GM21447 (cell line): Measurements from ENCODE around the gene BCL2.

Experiments
- ATAC-seq: cut with Tn5 transposase; IDR thresholded peaks from one replicate; pipeline ENCODE4 v1.9.1; 2021; ENCODE audit not compliant: unreplicated experiment

Gene BCL2

DNA sequence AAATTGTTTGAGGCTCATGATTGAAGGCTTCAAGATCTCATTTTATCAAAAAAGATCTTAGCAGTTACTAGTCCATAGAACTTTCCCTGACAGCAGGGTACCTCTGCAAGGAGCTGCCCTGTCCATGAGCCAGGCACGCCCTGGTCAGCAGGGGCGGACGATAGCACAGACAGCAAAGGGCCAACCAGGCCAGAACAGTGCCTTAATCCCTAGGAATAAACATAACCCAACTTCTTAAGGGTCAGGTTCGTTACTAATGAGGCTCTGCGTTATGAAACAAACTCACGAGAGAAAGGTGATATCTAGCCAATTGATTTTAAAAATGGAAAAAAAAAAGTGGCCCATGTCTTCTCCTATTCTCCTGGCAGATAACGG, 59.2 kb downstream of the BCL2 start:
- ATAC-seq = no peak

DNA sequence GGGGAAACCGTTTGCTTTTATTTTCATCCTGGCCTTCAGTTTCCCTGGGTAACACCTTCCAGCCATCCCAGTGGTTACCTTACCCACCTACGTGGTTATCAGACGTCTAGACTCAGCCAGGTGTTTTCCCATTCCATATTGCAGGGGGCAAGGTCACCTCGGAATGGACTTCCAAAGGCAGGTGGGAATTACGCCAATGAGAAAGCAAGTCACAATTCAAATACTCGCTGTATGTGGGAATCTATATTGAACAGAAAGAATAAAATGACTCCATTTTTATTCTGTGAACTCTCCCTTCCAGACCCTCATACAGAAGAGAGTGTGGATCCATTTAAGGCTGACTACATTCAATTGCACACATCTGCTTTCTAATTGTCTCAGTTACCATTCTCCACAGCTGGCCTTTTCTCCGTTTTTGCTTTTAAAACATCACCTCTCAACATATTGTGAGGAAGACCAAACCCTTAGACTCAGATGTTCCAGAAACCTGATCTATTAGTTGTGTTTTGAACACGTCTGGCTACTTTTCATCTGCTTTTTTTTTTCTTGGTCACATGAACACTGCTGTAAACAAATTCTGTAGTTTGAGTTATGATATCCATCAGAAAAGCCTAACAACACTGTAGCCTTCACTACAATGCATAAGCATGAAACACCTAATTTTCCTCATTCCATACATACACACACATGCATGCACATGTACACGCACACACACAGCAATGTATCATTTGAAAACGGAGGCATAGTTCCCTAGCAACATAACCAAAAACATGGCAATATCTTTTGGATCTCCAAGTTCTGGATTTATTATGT, 59.8 kb downstream of the BCL2 start:
- ATAC-seq = no peak

DNA sequence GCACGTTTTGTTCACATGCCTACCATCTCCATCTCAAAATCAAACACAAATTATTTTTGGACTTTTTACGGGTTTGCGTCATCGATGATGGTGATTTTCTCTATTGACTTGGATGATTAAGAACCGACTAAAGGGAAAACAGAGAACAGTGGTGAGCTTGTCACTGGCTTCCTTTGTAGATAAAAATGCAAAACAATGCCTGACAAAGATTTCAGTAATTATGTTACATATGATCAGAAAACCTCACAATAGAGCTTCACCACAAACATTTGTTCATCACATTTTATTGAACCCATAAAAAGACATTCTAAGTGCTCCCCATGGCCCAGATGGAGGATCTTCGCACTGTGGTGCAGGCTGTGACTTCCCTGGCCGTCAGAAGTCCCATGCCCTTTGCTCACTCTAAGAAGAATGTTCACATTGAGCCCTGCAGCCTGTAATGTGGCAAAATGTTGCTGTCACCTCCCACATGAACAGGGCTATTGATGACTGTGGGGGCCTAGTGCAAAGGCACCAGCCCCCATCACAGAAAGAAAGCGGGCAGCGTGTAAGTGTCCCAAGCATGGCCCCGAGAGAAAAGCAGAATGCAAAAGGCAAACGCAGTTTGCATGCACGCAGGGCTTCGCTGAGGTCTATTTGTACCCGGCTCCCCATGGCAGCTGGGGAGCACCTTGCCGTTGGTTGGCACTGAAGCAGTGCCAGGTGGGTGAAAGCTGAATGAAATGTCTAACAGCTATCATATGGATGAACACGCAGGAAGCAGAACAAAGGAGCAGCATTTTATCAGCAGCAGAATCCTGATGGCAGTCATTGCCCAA, 60.6 kb downstream of the BCL2 start:
- ATAC-seq = no peak

DNA sequence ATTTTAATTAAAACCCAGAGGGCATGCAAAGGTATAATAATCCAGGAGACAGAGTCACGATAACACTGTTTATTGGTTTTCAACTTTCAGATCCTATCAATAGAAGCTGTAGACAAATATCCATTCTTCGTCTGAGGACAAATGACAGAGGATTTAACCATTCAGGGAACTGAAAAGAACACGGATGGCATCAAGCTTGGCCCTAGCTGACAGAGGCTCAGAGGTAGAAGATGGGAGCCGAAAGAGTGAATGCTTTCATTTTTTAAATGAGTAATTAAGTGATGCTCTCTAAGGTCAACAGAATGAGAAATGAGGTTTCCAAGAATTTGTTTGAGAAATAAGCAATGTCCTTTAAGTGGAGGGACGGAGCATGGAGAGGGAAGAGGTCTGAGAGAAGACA, 62.1 kb downstream of the BCL2 start:
- ATAC-seq = no peak

DNA sequence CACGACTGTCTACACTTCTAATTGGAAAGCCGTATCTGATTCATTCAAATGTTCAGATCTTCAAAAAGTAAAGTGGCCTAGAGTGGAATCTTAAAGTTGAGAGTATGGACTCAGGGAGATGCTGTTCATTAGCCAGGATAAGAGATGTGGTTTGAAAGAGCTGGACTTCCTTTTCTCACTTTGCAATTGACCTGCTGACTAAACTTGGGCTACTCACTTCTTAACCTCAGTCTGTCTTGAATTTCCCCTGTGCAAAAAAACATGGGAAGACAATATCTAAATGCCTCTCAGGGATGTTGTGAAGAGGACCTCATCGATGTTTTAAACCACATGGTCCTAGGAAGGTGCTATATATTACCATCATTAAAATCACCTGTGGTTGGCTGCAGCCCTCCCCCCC, 64.1 kb downstream of the BCL2 start:
- peak; percentile 68 for ATAC-seq

DNA sequence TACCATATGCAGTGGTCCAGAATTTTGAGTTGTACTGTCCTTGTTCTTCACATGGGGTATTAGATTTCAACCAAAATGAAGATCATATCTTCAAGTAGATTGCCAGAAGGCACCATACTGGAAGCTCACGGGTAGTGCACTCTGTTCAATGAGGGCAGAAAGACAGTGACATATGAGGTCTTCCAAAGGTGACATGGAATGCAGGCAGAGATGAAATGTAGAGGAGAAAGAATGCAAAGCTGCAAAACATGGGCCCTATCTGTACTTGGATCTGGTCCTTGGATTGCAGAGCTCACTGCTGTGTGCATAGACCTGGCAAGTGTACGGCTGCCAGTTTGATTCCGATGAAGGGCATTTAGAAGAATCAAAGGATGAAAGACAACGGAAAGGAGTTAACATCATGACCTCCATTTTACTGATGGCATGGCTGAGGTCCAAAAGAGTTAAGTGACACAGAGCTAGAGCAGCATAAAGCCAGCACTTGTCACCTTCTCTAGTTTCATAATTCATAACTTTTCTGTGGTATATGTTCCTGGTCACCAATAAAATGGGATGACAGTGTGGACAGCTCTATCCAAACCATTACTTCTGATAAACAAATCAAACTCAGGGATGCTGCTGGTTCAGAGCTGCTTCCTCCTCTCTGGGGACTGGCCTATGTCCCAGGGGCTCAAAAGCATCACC, 64.7 kb downstream of the BCL2 start:
- peak; percentile 13 for ATAC-seq

DNA sequence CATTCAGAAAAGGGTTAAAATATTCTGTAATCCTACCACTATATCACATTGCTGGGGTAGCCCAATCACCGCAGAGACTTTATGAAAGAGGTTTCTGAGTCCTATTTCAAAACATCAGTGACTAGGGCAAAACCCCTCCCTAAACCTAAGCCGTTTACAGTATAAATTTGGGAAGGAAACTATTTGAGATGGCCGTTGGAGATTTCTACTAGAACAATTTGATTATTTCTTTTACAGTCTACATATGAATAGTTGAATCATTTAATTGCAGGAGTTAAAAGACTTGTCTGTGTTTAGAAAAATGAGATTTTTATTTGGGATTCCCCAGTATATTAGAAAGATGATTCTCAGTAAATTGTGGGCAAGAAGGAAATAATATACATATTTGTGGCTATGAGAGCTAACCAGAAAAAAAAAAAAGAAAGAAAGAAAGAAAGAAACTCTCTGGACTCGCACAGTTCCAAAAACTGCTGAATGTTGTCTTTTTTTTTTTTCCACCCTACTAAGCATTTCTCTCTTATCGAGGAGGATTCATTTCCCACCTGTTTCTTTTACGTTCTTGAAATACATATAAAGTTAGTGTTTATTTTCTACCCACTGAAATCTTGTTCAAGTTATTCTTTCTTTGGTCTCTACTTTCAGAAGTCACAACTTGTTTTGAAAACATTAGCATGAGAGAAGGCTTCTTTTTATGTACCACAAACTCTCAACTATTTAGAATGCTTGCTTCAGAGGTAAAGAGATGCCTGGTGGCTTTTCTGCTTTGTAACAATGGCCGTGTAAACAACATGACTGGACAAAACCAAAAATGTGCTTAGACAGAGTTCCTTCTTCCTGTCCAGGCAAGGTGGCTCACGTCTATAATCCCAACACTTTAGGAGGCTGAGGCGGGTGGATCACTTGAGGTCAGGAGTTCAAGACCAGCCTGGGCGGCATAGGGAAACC, 65.9 kb downstream of the BCL2 start:
- no peak for ATAC-seq

DNA sequence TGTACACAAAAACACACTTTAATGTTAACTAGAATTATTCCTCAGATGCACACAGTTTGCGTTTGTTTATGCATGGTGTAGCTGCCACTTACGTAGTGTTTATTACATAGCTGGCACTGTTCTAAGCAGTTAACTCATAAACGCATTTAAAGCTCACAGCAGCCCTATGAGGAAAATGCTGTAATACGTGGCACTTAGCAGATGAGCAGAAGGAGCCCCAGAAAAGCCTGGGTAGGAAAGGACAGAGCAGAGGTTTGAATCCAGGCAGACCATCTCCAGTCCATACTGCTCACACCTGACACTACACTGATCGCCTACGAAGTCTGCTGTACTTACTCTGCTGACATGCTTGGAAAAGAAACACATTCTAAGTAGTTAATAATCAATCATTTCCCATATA, 66.6 kb downstream of the BCL2 start:
- ATAC-seq = no peak

DNA sequence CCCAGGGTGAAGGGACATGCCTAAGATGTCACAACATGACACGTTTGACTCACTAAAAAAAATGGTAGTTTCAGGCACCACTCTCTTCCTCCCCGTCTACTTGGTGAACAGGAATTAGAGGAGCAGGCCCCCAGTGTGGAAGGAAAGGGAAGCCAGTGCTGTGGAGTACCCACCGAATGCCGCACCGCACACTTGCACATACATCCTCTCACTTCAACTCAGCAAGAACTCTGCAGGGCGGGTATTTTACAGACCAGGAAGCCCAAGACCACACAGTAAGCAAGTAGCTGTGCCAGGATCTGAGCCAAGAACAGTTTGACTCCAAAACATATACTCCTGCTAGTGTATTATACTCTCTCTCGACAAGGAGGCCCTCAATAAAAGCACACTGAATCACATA, 69.8 kb downstream of the BCL2 start:
- ATAC-seq = no peak

DNA sequence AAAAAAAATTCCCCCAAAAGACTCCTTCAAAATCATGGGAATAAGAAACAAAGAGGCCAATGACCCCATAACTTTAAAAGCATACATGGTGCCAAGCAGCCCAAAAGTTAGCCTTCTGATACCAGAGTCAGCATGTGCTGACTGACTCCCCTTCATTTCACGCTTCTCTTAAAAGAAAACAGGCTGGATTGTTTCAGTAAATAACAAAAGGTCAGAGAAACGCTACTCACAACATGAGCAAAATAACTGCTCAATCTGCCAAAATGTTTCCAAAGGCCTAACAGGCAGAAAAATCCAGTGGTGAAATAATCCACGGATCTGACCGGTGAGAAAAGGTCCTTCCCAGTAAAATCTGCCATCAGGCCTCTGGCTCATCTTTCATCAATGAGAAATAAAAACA, 71.6 kb downstream of the BCL2 start:
- ATAC-seq = no peak

DNA sequence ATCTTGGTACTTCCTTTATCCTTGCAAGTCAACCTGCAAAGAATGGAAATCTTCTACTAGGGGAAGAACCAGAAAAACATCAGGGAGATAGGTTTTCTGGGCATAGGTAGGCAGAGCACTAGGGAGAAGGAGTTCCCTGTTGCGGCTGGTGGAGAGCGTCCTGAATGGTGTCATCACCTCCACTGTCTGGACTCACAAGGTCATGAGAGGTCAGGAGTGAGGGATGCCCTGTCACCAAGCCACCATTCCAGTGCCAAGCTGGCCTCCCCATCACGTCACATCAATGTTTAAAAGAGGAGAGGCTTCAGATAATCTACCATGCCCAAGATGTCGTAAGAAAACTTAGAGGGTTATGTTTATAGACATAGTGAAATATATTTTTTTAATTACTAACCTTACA, 72.1 kb downstream of the BCL2 start:
- ATAC-seq = no peak

DNA sequence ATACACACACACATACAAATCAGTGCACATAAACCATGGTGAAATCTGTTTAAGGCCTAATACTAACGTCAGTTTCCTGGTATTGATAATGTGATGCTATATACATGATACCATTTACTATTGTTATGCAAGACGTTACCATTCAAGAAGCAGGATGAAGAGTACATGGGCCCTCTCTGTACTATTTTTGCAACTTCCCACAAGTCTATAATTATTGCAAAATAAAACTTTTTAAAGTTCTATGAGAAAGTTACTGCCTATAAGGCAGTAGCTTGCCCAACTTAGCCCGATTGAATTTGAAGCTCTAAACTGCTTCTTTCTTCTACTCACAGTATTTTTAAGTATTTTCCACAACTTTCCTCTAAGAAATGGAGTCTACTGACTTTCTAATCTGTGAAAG, 74.0 kb downstream of the BCL2 start:
- ATAC-seq = no peak

DNA sequence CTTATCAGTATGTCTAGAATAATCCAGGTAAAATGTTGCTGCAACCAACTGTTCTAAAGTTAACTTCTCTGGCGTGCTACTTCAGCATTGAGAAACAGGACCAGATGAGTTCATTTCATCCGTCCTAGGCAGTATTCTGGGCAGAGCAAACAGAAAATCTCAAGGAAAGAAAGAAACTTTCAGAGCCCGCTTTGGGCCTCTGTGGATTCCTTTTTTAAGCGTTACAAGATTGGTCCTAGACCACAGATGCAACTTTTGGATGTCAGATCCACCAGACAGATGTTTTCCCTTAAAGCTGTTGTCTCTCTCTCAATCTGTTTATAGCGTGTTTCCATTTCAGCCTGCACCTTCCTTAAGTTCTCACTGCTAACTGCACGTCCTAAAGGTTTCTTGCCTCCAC, 75.0 kb downstream of the BCL2 start:
- ATAC-seq = no peak

DNA sequence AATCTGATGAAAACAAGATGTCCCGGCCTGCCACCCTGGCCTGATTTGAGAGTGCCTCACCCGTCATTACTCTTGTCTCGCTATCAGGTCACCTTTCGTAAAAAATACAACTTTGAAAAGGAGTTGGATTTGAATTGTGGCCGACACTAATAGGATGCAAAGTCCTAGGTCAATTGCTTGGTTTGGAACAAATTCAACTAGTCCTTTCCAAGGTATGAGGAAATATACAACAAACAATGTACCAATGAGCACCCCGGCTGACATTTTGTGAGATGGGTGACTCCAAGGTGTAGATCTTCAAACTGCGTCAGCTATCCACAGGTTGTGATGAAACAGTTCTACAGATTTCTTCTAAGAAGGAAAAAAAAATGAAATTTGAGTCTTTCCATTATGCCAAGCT, 77.8 kb downstream of the BCL2 start:
- ATAC-seq = no peak

DNA sequence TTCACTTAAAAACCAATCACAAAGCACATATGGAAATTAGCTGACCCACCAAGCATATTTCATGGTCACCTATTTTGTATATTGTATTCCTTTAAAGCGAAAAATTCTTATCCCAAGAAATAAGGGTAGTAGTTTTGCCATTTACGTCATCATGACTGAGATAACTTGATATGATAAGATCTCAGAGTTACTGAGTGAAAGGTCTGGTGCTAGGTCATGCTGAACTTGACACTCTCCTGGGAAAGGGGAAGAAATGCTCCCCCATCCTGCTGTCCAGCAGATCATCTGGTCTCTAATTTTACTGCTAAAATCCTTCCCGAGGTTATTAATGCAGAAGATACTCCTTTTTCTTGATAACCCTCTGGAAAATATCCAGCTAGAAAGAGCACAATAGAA, 78.3 kb downstream of the BCL2 start:
- no peak for ATAC-seq

DNA sequence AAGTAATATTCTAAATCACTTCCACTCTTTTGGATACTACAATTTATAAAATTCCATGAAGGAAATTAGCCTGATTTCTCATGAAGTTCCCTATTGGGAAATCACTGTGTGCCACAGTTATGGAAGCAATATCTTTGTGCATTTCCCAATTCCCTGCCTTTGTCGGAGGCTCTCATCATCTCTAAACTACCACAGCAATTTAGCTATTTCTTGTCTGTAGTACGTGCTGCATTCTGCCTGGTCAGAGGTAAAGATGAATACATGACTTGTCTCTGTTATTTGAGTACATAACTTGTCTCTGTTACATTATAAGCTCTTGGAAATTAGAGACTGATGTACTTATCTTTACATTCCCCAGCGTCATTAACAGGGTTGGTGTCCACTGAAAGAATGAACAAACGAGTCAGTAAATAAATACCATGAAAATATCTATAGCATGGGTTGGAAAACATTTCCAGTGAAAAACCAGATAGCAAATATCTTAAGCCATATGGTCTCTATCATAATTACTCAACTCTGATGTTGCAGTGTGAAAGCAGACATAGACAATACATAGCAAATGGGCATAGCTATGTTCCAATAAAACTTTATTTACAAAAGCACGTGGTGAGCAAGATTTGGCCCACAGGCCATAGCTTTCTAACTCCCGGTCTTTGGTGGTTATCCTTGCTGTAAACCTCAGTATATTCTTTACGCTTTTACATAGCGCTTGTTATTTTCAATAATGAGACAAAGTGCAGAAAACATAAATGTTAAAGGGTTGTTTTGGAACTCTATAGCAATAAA, 78.8 kb downstream of the BCL2 start:
- no peak for ATAC-seq

DNA sequence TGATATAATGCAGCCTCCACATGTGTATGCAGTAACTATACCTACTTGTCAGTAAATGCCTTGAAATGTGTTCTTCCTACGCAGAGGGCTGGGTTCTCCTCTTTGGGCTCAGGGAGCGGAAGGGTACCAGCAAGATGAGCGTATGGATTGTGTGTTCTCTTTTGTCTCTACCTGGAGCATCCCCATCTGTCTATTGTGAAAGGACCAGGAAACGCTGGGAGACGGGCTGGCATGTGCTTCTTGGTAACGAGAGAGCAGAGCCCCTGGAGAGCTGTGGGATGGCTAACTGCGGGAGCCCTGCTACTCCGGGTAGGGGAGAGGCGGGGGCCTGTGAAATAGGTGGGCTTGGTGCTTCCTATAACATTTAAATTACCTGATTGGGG, 80.9 kb downstream of the BCL2 start:
- ATAC-seq = no peak

DNA sequence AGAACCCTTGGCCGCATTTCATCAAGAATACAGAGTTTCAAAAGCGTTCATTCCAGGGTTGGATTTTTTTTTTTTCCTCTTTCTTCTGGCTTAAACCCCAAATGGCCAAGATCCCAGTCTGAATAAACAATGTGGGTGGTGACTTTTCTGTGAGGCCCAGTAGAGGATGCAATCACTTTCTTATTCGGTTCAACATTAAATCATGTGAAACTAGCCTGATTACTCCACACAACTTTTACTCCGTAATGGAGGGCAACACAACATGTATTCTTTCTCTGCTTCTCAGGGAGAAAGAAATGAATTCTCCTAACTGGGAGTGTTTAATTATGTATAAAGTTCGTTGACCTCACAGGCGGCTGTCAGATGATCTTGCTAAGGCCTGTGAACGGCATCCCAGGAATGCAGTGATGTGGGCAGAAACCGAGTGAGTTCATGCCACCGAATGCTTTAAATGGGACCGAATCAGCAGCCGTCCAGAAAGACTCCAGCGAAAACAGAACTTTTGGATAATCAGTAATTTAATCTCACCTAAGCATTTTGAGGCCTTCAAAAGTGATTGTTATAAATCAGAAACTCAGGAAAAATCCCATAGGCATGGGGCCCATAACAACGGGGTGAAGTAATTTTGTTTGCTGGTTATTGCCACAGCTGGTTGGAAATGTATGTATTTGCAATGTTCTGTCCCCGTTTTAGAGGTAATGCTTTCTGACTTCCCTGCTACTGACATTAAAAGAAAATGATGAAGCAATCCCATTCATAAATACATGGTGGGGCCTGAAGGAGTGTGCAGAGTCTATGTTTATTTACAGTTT, 81.5 kb downstream of the BCL2 start:
- ATAC-seq = no peak
